ENCODE results near the gene TLCD1.

- TF ChIP-seq CTCF (IDR thresholded peaks at IDR 0.05 in 4 of 5, conservative IDR thresholded peaks at IDR 0.05 in 1 of 5) (no peak), POLR2A (IDR thresholded peaks at IDR 0.05) (no peak)
Measured at GRCh38 chr17:28675490-28675889, 50.5 kb downstream of the TLCD1 start.

Measured in gastrocnemius medialis (tissue), 4 donors.